Nucleus accumbens (tissue), 56 donors: Measurements from ENCODE around the gene SF3B5.
"Not testable (repeated sequence)": the region's sequence is repeated elsewhere in the genome, so short reads cannot be mapped to it uniquely, and the experiment has no call there.

ENCODE experiments used
- DNase-seq, 56 donors: peaks; one replicate each; lab custom pipeline; 2025; lab: John Stamatoyannopoulos, UW

SF3B5 gene

GRCh38 chr6:144095134-144096002 lies at the start of gene SF3B5:
Gene SF3B5 (minus strand): TSS chr6:144095573. CDS start chr6:144095497, 76 bp downstream.
- DNase-seq = peak; percentile 78 to 99 (median 97)

- no peak for DNase-seq
These were observed 49.6 kb upstream of the SF3B5 start for GRCh38 chr6:144144996-144145395.

GRCh38 chr6:144143878-144144277 lies 48.5 kb upstream of the SF3B5 start:
- no peak for DNase-seq

GRCh38 chr6:144143106-144143505 lies 47.7 kb upstream of the SF3B5 start:
- DNase-seq = no peak

- DNase-seq = no peak
These were observed 46.1 kb upstream of the SF3B5 start for GRCh38 chr6:144141470-144141869.

- DNase-seq = no peak
These were observed 45.5 kb upstream of the SF3B5 start for GRCh38 chr6:144140867-144141266.

- DNase-seq = no peak
These were observed 44.4 kb upstream of the SF3B5 start for GRCh38 chr6:144139817-144140216.

- DNase-seq = no peak
These were observed 43.2 kb upstream of the SF3B5 start for GRCh38 chr6:144138542-144138941.

- DNase-seq = no peak
These were observed 39.4 kb upstream of the SF3B5 start for GRCh38 chr6:144134737-144135136.

- no peak for DNase-seq
These were observed 38.8 kb upstream of the SF3B5 start for GRCh38 chr6:144134176-144134575.

- DNase-seq = no peak
These were observed 38.0 kb upstream of the SF3B5 start for GRCh38 chr6:144133225-144133821.

- DNase-seq = not testable (repeated sequence)
These were observed 36.9 kb upstream of the SF3B5 start for GRCh38 chr6:144132167-144132690.

GRCh38 chr6:144131248-144131709 lies 35.9 kb upstream of the SF3B5 start:
- DNase-seq = no peak

- DNase-seq = no peak
These were observed 34.1 kb upstream of the SF3B5 start for GRCh38 chr6:144129469-144129868.

GRCh38 chr6:144127097-144127496 lies 31.7 kb upstream of the SF3B5 start:
- DNase-seq = no peak

GRCh38 chr6:144123836-144124235 lies 28.5 kb upstream of the SF3B5 start:
- no peak for DNase-seq

- DNase-seq = no peak
These were observed 28.0 kb upstream of the SF3B5 start for GRCh38 chr6:144123421-144123820.

- no peak for DNase-seq
These were observed 27.5 kb upstream of the SF3B5 start for GRCh38 chr6:144122861-144123260.

GRCh38 chr6:144119376-144119775 lies 24.0 kb upstream of the SF3B5 start:
- DNase-seq = no peak

GRCh38 chr6:144115219-144115618 lies 19.8 kb upstream of the SF3B5 start:
- no peak for DNase-seq

- no peak for DNase-seq
These were observed 18.0 kb upstream of the SF3B5 start for GRCh38 chr6:144113366-144113765.

- no peak for DNase-seq
These were observed 14.8 kb upstream of the SF3B5 start for GRCh38 chr6:144110210-144110609.
